Measurements from ENCODE around the gene GTF3C1.
"Not testable (repeated sequence)": the region's sequence is repeated elsewhere in the genome, so short reads cannot be mapped to it uniquely, and the experiment has no call there.

The GTF3C1 gene

DNA sequence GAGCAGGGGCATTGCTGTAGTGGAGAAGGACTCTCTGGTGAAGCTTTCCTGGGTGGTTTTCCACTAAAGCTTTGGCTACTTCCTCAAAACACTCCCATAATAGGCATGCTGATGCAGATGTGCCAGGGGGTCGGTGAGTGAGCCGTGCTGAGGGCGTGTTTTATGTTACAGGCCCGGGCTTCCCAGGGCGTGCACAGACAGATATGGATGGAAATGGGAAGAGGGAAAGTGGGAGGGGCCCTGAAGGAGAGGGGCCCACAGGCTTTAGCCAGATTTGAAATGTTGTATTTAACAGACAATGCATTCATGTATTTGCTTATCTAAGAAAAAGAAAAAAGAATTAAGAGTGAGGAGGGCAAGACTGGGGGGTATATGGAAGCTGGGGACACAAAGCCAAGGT lies 91.5 kb downstream of the GTF3C1 start:
- no peak overlapping the region for H3K27ac ChIP-seq
- no peak for TF ChIP-seq ZFX (IDR thresholded peaks at IDR 0.05)
- TF ChIP-seq, protein P1, sequence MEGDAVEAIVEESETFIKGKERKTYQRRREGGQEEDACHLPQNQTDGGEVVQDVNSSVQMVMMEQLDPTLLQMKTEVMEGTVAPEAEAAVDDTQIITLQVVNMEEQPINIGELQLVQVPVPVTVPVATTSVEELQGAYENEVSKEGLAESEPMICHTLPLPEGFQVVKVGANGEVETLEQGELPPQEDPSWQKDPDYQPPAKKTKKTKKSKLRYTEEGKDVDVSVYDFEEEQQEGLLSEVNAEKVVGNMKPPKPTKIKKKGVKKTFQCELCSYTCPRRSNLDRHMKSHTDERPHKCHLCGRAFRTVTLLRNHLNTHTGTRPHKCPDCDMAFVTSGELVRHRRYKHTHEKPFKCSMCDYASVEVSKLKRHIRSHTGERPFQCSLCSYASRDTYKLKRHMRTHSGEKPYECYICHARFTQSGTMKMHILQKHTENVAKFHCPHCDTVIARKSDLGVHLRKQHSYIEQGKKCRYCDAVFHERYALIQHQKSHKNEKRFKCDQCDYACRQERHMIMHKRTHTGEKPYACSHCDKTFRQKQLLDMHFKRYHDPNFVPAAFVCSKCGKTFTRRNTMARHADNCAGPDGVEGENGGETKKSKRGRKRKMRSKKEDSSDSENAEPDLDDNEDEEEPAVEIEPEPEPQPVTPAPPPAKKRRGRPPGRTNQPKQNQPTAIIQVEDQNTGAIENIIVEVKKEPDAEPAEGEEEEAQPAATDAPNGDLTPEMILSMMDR (conservative IDR thresholded peaks at IDR 0.05), result no peak

DNA sequence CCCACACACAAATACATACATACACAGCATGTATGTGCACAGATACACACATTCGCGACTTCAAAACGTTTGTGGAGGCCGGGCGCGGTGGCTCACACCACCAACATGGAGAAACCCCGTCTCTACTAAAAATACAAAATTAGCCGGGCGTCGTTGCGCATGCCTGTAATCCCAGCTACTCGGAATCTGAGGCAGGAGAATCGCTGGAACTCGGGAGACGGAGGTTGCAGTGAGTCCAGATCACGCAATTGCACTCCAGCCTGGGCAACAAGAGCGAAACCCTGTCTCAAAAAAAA lies 92.2 kb downstream of the GTF3C1 start:
- not testable (repeated sequence) for H3K27ac ChIP-seq

DNA sequence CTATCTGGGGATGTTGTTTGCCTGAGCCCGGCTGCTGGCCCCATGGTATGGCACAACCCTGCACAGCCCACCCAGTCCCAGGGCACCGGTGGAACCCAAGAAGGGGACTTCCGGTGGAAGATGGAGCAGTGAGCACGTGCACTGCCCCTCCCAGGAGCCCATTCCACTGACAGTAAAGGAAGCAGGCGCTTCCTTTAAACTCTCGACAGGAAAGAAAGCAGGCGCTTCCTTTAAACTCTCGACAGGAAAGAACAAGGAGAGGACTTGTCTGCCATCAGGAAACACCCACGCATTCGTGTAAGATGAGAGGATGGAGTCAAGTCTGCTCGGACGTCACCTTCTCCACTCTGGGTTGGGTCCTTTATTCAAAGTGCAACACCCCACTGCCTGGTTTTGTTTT lies 94.0 kb downstream of the GTF3C1 start:
- no peak overlapping the region for H3K27ac ChIP-seq
- TF ChIP-seq ZFX (IDR thresholded peaks at IDR 0.05), result no peak
- TF ChIP-seq, protein P1 (conservative IDR thresholded peaks at IDR 0.05), result no peak

GRCh38 chr16:27453494-27453825 lies 96.3 kb downstream of the GTF3C1 start:
- no peak overlapping the region for H3K27ac ChIP-seq
- no peak for TF ChIP-seq ZFX (IDR thresholded peaks at IDR 0.05)
- TF ChIP-seq, protein P1 (conservative IDR thresholded peaks at IDR 0.05), result no peak

- H3K27ac ChIP-seq, result no peak overlapping the region
- no peak for TF ChIP-seq ZFX (IDR thresholded peaks at IDR 0.05)
These were observed 96.9 kb downstream of the GTF3C1 start for GRCh38 chr16:27452569-27453493.

- TF ChIP-seq, protein P1 (conservative IDR thresholded peaks at IDR 0.05), result no peak
- TF ChIP-seq ZFX (IDR thresholded peaks at IDR 0.05), result no peak
- H3K27ac ChIP-seq, result no peak overlapping the region
These were observed 99.5 kb downstream of the GTF3C1 start for GRCh38 chr16:27450196-27450549.

DNA sequence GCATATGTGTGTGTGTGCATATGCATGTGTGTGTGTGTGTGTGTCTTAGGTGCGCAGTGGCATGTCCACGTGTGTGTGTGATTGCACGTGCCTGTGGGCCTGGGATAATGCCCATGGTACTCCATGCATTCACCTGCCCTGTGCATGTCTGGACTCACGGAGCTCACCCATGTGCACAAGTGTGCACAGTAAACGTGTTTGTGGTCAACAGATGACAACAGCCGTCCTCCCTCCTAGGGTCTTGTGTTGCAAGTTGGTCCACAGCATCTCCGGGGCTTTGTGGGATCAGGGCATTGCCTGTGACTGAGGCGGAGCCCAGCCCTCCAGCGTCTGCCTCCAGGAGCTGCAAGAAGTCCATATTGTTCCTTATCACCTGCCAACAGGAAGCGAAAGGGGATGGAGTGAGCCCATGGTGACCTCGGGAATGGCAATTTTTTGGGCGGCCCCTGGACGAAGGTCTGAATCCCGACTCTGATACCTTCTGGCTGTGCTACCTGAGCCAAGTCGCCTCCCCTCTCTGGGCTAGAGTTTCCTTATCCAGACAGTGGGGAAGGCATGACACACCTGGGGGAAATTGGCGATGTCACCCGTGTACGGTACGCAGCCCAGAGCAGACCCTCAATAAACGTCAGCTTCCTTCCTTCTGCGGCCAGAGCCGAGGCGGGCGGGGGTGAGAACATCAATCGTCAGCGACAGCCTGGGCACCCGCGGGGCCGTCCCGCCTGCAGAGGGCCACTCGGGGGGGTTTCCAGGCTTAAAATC lies 100.1 kb downstream of the GTF3C1 start:
- H3K27ac ChIP-seq, result no peak overlapping the region
- no peak for TF ChIP-seq ZFX (IDR thresholded peaks at IDR 0.05)
- TF ChIP-seq, protein P1 (conservative IDR thresholded peaks at IDR 0.05), result no peak

GRCh38 chr16:27448532-27449433 lies 100.9 kb downstream of the GTF3C1 start:
- no peak for TF ChIP-seq ZFX (IDR thresholded peaks at IDR 0.05)
- TF ChIP-seq, protein P1 (conservative IDR thresholded peaks at IDR 0.05), result no peak
- H3K27ac ChIP-seq, result no peak overlapping the region

All from C4-2B (cell line).